ENCODE results near the gene CKAP2L.

DNA sequence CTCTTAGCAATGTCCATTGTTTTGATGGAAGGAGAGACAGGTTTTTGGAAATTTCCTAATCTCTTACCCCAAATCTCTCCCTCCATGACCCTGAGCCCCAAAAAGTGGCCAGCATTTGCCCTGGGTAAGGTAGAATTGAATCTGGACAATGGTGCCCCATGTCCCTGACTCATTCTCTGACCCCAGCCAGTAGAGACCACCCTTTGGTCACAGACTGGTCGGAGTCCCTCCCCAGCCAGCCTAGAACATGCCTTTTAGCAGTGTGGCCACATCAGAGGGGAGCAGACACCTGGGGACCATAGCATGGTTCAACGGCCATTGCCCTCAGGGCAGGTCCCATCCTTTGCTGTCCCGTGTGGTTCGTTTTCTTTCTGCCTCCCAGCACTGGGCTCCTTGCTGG, 50.1 kb downstream of the CKAP2L start:
- TF ChIP-seq, protein P1, sequence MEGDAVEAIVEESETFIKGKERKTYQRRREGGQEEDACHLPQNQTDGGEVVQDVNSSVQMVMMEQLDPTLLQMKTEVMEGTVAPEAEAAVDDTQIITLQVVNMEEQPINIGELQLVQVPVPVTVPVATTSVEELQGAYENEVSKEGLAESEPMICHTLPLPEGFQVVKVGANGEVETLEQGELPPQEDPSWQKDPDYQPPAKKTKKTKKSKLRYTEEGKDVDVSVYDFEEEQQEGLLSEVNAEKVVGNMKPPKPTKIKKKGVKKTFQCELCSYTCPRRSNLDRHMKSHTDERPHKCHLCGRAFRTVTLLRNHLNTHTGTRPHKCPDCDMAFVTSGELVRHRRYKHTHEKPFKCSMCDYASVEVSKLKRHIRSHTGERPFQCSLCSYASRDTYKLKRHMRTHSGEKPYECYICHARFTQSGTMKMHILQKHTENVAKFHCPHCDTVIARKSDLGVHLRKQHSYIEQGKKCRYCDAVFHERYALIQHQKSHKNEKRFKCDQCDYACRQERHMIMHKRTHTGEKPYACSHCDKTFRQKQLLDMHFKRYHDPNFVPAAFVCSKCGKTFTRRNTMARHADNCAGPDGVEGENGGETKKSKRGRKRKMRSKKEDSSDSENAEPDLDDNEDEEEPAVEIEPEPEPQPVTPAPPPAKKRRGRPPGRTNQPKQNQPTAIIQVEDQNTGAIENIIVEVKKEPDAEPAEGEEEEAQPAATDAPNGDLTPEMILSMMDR (IDR thresholded peaks at IDR 0.05): no peak
- TF ChIP-seq POLR2A (IDR thresholded peaks at IDR 0.05): no peak
